Endometrium (tissue), 2 donors: ENCODE results near the gene ETFB.

Experiments used
- FAIRE-seq: peaks from 2 replicates; lab custom pipeline; 2012; peaks lifted over from hg19 to GRCh38; lab: Jason Lieb, UNC
- donor health status: control.
- donor health status: control.

The ETFB gene

GRCh38 chr19:51327066-51328001 is 38.9 kb downstream of the ETFB start:
- no peak for FAIRE-seq

- no peak for FAIRE-seq
Observed at GRCh38 chr19:51326216-51327065, 39.7 kb downstream of the ETFB start.

- no peak for FAIRE-seq
Observed at GRCh38 chr19:51325161-51325976, 40.8 kb downstream of the ETFB start.

GRCh38 chr19:51324167-51324481 is 42.1 kb downstream of the ETFB start:
- no peak for FAIRE-seq

GRCh38 chr19:51323481-51324166 is 42.6 kb downstream of the ETFB start:
- no peak for FAIRE-seq

GRCh38 chr19:51321799-51322198 is 44.4 kb downstream of the ETFB start:
- no peak for FAIRE-seq

- FAIRE-seq = no peak
Observed at GRCh38 chr19:51320280-51320657, 45.9 kb downstream of the ETFB start.

- FAIRE-seq = no peak
Observed at GRCh38 chr19:51319649-51320279, 46.4 kb downstream of the ETFB start.

GRCh38 chr19:51318687-51319648 is 47.2 kb downstream of the ETFB start:
- no peak for FAIRE-seq

GRCh38 chr19:51317968-51318367 is 48.2 kb downstream of the ETFB start:
- no peak for FAIRE-seq

- FAIRE-seq = no peak
Observed at GRCh38 chr19:51317376-51317775, 48.8 kb downstream of the ETFB start.

- no peak for FAIRE-seq
Observed at GRCh38 chr19:51316688-51317087, 49.5 kb downstream of the ETFB start.

- FAIRE-seq = no peak
Observed at GRCh38 chr19:51311351-51312257, 54.6 kb downstream of the ETFB start, which contains the start of gene IGLON5. TSS of gene IGLON5 (plus strand) at chr19:51311644. CDS start at chr19:51311848, 204 bp downstream.

GRCh38 chr19:51305479-51305878 is 60.7 kb downstream of the ETFB start:
- FAIRE-seq = no peak

GRCh38 chr19:51301266-51301665 is 64.9 kb downstream of the ETFB start:
- FAIRE-seq = no peak

GRCh38 chr19:51297406-51297805 is 68.8 kb downstream of the ETFB start:
- FAIRE-seq = no peak

GRCh38 chr19:51296336-51297093 is 69.7 kb downstream of the ETFB start:
- FAIRE-seq = no peak
